Loucy (cell line): Measurements from ENCODE around the gene FARP1.

Experiments used
- H2AFZ ChIP-seq: fragments of 200-600 bp; sonication (generic); 2 replicates; pipeline ENCODE4 v1.6.0; 2016; ENCODE audit warnings: antibody characterized with exemption, mild to moderate bottlenecking, low read length, moderate library complexity
- H3F3A ChIP-seq: fragments of 200-600 bp; 2 replicates; pipeline ENCODE4 v1.6.0; 2016; ENCODE audit warnings: antibody characterized with exemption, low read depth, mild to moderate bottlenecking
- H3K27me3 ChIP-seq: fragments of 200-600 bp; sonication (generic); 2 replicates; pipeline ENCODE4 v1.6.1; 2014; ENCODE audit warnings: low read length, mild to moderate bottlenecking; ENCODE audit not compliant: insufficient read depth, poor library complexity, severe bottlenecking
- H3K36me3 ChIP-seq: fragments of 200-600 bp; sonication (generic); 2 replicates; pipeline ENCODE4 v1.6.1; 2016; ENCODE audit warnings: low read length; ENCODE audit not compliant: insufficient read depth
- H3K4me1 ChIP-seq: fragments of 200-600 bp; sonication (generic); 2 replicates; pipeline ENCODE4 v1.5.1; 2014; ENCODE audit warnings: low read length, mild to moderate bottlenecking; ENCODE audit not compliant: insufficient read depth, poor library complexity, severe bottlenecking
- H3K4me2 ChIP-seq: fragments of 200-600 bp; sonication (generic); 2 replicates; pipeline ENCODE4 v1.6.0; 2014; ENCODE audit warnings: antibody characterized with exemption, low read length, low read depth, mild to moderate bottlenecking; ENCODE audit not compliant: poor library complexity, severe bottlenecking
- H3K4me3 ChIP-seq: fragments of 200-600 bp; sonication (generic); 2 replicates; pipeline ENCODE4 v1.5.1; 2014; ENCODE audit warnings: low read length, mild to moderate bottlenecking, mixed read lengths; ENCODE audit not compliant: poor library complexity, severe bottlenecking
- H3K79me2 ChIP-seq: fragments of 200-600 bp; sonication (generic); 2 replicates; pipeline ENCODE4 v1.6.1; 2014; ENCODE audit warnings: low read length; ENCODE audit not compliant: insufficient read depth
- H3K9ac ChIP-seq: fragments of 200-600 bp; sonication (generic); 2 replicates; pipeline ENCODE4 v1.6.0; 2014; ENCODE audit warnings: mild to moderate bottlenecking, low read depth, low read length, moderate library complexity; ENCODE audit not compliant: poor library complexity, severe bottlenecking
- H3K9me2 ChIP-seq: fragments of 200-600 bp; sonication (generic); replicated peaks from 2 replicates; pipeline ENCODE4 v1.6.1; 2016; ENCODE audit warnings: low read depth, low read length, mixed read lengths
- H3K9me3 ChIP-seq: fragments of 200-600 bp; sonication (generic); 2 replicates; pipeline ENCODE4 v1.6.1; 2014; ENCODE audit warnings: mild to moderate bottlenecking, antibody characterized with exemption, low read length, low read depth; ENCODE audit not compliant: insufficient read depth
- H4K20me1 ChIP-seq: fragments of 200-600 bp; sonication (generic); 2 replicates; pipeline ENCODE4 v1.6.0; 2014; ENCODE audit warnings: antibody characterized with exemption, low read length, mild to moderate bottlenecking; ENCODE audit not compliant: insufficient read depth, poor library complexity, severe bottlenecking
- CTCF ChIP-seq: fragments of 200-600 bp; sonication (generic); conservative IDR thresholded peaks from 2 replicates; pipeline ENCODE4 v1.5.1; 2014; ENCODE audit warnings: mild to moderate bottlenecking, antibody characterized with exemption, low read length
- EZH2phosphoT487 ChIP-seq: fragments of 200-600 bp; IDR thresholded peaks from 2 replicates; pipeline ENCODE4 v1.6.1; 2018; ENCODE audit warnings: antibody characterized with exemption, mild to moderate bottlenecking, moderate library complexity, borderline replicate concordance

Gene FARP1

GRCh38 chr13:98301721-98302120, 158.8 kb downstream of the FARP1 start:
- Histone ChIP-seq H3K9me2 (no peaks in the 10 kb centered on the region), H3K4me1 (no peaks in the 10 kb centered on the region), H3K4me2 (no peak overlapping the region), H3K79me2 (no peaks in the 10 kb centered on the region), H3K36me3 (no peaks in the 10 kb centered on the region), H3K9me3 (no peaks in the 10 kb centered on the region), H4K20me1 (no peaks in the 10 kb centered on the region), H3K27me3 (no peaks in the 10 kb centered on the region), H3K9ac (no peak overlapping the region), H3F3A (no peaks in the 10 kb centered on the region), H3K4me3 (no peak overlapping the region), H2AFZ (no peak overlapping the region)
- TF ChIP-seq EZH2phosphoT487 (no peak), CTCF (no peak)

- H3K4me3 ChIP-seq = no peak overlapping the region
- H3K9ac ChIP-seq = no peak overlapping the region
- no peaks in the 10 kb centered on the region for H4K20me1 ChIP-seq
- no peaks in the 10 kb centered on the region for H3K9me2 ChIP-seq
- no peaks in the 10 kb centered on the region for H3F3A ChIP-seq
- no peak overlapping the region for H2AFZ ChIP-seq
- TF ChIP-seq CTCF (no peak), EZH2phosphoT487 (no peak)
- H3K4me1 ChIP-seq = no peaks in the 10 kb centered on the region
- no peaks in the 10 kb centered on the region for H3K27me3 ChIP-seq
- no peaks in the 10 kb centered on the region for H3K9me3 ChIP-seq
- no peaks in the 10 kb centered on the region for H3K36me3 ChIP-seq
- no peaks in the 10 kb centered on the region for H3K79me2 ChIP-seq
- H3K4me2 ChIP-seq = no peak overlapping the region
Measured at GRCh38 chr13:98303858-98304257, 161.0 kb downstream of the FARP1 start.

- H3K4me3 ChIP-seq = no peak overlapping the region
- no peak overlapping the region for H3K4me2 ChIP-seq
- H3K79me2 ChIP-seq = no peaks in the 10 kb centered on the region
- no peaks in the 10 kb centered on the region for H3K9me2 ChIP-seq
- no peaks in the 10 kb centered on the region for H3K9me3 ChIP-seq
- TF ChIP-seq EZH2phosphoT487 = no peak
- TF ChIP-seq CTCF = no peak
- H4K20me1 ChIP-seq = no peaks in the 10 kb centered on the region
- no peaks in the 10 kb centered on the region for H3K27me3 ChIP-seq
- no peaks in the 10 kb centered on the region for H3F3A ChIP-seq
- no peak overlapping the region for H2AFZ ChIP-seq
- no peaks in the 10 kb centered on the region for H3K4me1 ChIP-seq
- no peak overlapping the region for H3K9ac ChIP-seq
- no peaks in the 10 kb centered on the region for H3K36me3 ChIP-seq
Measured at GRCh38 chr13:98305670-98306069, 162.8 kb downstream of the FARP1 start.
